ENCODE results near the gene RAB3C. TPM values are rescaled to one million over a fixed set of nuclear protein-coding genes. Genes with fewer than 3 reads are reported as not detected.

RAB3C gene
- polyA plus RNA-seq, 1 donor (not counting 4 experiments of a cell fraction or from before 2014, with no cell fraction given) = not detected

DNA sequence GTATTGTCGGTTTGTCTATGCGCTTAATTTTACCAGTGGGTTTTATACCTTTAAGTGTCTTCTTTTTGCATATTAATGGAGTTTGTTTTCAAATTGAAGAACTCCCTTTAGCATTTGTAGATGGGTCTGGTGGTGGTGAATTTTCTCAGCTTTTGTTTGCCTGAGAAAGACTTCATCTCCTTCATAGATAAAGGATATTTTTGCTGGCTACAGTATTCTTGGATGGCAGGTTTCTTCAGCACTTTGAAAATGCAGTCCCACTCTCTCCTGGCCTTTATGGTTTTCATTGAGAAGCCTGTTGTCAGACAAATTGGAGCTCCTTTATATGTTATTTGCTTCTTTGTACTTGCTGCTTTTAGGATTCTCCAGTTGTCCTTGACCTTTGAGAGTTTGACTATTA lies 142.1 kb downstream of the RAB3C start:
- dilution Hi-C loops (cut with MboI; ENCODE audit: extremely low pct_ligation_motif_present, low sequenced_read_pairs) = no loop called here

DNA sequence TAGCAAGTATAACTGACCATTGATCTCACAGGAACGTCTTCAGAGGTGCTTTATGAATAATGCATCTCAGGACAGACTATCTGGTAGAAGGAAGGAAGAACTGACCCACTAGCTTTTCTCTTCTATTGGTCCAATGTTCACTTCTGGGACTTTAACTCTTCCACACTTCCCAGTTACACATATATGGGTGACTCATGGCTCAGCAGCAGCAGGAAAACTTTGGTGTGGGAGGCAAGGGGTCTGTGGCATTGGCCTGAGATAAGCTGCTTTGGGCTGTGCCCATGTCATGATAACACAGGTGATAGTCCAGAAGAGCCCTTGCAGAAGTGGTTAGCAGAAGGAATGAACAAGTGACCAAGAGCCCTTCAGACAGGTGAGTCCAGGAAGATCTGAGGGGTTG lies 148.8 kb downstream of the RAB3C start:
- no peak for FAIRE-seq
- Histone ChIP-seq H3K9me1 (ENCODE audit: control insufficient read depth, extremely low read depth, insufficient read depth, low read length) (no peaks in the 10 kb centered on the region), H4K20me1 (ENCODE audit: control insufficient read depth, extremely low read depth, insufficient read depth, low read length) (no peaks in the 10 kb centered on the region), H3K9ac (ENCODE audit: control insufficient read depth, extremely low read depth, insufficient read depth, low read length) (no peak overlapping the region), H3K79me2 (ENCODE audit: control insufficient read depth, insufficient read depth, low read length) (no peaks in the 10 kb centered on the region), H2AFZ (ENCODE audit: control insufficient read depth, low read length) (no peak overlapping the region), H3K27me3 (ENCODE audit: control insufficient read depth, extremely low read depth, insufficient read depth, low read length) (no peaks in the 10 kb centered on the region), H3K36me3 (ENCODE audit: control insufficient read depth in 2 of 2, extremely low read depth in 1 of 2, insufficient read depth in 2 of 2, low read length in 2 of 2) (no peaks in the 10 kb centered on the region), H3K4me3 (ENCODE audit: control insufficient read depth in 2 of 3, extremely low read depth in 1 of 3, insufficient read depth in 2 of 3, low read depth in 1 of 3, low read length in 3 of 3) (no peak overlapping the region), H3K4me1 (ENCODE audit: control insufficient read depth, extremely low read depth, insufficient read depth, low read length) (no peaks in the 10 kb centered on the region), H3K4me2 (ENCODE audit: control insufficient read depth, extremely low read depth, insufficient read depth, low read depth, low read length) (no peak overlapping the region), H3K27ac (ENCODE audit: control insufficient read depth, insufficient read depth, low read length) (no peak overlapping the region), H3K9me3 (ENCODE audit: control insufficient read depth, low read depth, low read length) (no peaks in the 10 kb centered on the region)
- TF ChIP-seq, protein P1, sequence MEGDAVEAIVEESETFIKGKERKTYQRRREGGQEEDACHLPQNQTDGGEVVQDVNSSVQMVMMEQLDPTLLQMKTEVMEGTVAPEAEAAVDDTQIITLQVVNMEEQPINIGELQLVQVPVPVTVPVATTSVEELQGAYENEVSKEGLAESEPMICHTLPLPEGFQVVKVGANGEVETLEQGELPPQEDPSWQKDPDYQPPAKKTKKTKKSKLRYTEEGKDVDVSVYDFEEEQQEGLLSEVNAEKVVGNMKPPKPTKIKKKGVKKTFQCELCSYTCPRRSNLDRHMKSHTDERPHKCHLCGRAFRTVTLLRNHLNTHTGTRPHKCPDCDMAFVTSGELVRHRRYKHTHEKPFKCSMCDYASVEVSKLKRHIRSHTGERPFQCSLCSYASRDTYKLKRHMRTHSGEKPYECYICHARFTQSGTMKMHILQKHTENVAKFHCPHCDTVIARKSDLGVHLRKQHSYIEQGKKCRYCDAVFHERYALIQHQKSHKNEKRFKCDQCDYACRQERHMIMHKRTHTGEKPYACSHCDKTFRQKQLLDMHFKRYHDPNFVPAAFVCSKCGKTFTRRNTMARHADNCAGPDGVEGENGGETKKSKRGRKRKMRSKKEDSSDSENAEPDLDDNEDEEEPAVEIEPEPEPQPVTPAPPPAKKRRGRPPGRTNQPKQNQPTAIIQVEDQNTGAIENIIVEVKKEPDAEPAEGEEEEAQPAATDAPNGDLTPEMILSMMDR (optimal IDR thresholded peaks at IDR 0.05 in 1 of 3, IDR thresholded peaks at IDR 0.05 in 1 of 3, conservative IDR thresholded peaks at IDR 0.05 in 1 of 3; ENCODE audit: extremely low read depth in 1 of 3, insufficient read depth in 2 of 3, low read length in 3 of 3) = no peak
- no peak for TF ChIP-seq EZH2 (IDR thresholded peaks at IDR 0.05; ENCODE audit: low read length)
- no peak for DNase-seq (ENCODE audit: low read depth, low spot score)
- dilution Hi-C loops (cut with MboI; ENCODE audit: extremely low pct_ligation_motif_present, low sequenced_read_pairs) = no loop called here

More for the DNA sequence above, 142.1 kb downstream of the RAB3C start:
- H2AFZ ChIP-seq (ENCODE audit: control insufficient read depth, low read length) = no peak overlapping the region
- H3K79me2 ChIP-seq (ENCODE audit: control insufficient read depth, insufficient read depth, low read length) = no peaks in the 10 kb centered on the region
- TF ChIP-seq EZH2 (IDR thresholded peaks at IDR 0.05; ENCODE audit: low read length) = no peak
- TF ChIP-seq, protein P1 (optimal IDR thresholded peaks at IDR 0.05 in 1 of 3, IDR thresholded peaks at IDR 0.05 in 1 of 3, conservative IDR thresholded peaks at IDR 0.05 in 1 of 3; ENCODE audit: extremely low read depth in 1 of 3, insufficient read depth in 2 of 3, low read length in 3 of 3) = no peak
- no peaks in the 10 kb centered on the region for H4K20me1 ChIP-seq (ENCODE audit: control insufficient read depth, extremely low read depth, insufficient read depth, low read length)
- FAIRE-seq (no peak), DNase-seq (ENCODE audit: low read depth, low spot score) (no peak)
- no peak overlapping the region for H3K9ac ChIP-seq (ENCODE audit: control insufficient read depth, extremely low read depth, insufficient read depth, low read length)
- no peak overlapping the region for H3K4me3 ChIP-seq (ENCODE audit: control insufficient read depth in 2 of 3, extremely low read depth in 1 of 3, insufficient read depth in 2 of 3, low read depth in 1 of 3, low read length in 3 of 3)
- no peak overlapping the region for H3K4me2 ChIP-seq (ENCODE audit: control insufficient read depth, extremely low read depth, insufficient read depth, low read depth, low read length)
- H3K9me3 ChIP-seq (ENCODE audit: control insufficient read depth, low read depth, low read length) = no peaks in the 10 kb centered on the region
- H3K27me3 ChIP-seq (ENCODE audit: control insufficient read depth, extremely low read depth, insufficient read depth, low read length) = no peaks in the 10 kb centered on the region
- no peaks in the 10 kb centered on the region for H3K9me1 ChIP-seq (ENCODE audit: control insufficient read depth, extremely low read depth, insufficient read depth, low read length)
- no peak overlapping the region for H3K27ac ChIP-seq (ENCODE audit: control insufficient read depth, insufficient read depth, low read length)
- no peaks in the 10 kb centered on the region for H3K36me3 ChIP-seq (ENCODE audit: control insufficient read depth in 2 of 2, extremely low read depth in 1 of 2, insufficient read depth in 2 of 2, low read length in 2 of 2)
- no peaks in the 10 kb centered on the region for H3K4me1 ChIP-seq (ENCODE audit: control insufficient read depth, extremely low read depth, insufficient read depth, low read length)
